ENCODE data around the gene STX10. TPM values are rescaled to one million over a fixed set of nuclear protein-coding genes. Genes with fewer than 3 reads are reported as not detected.
A peak's percentile ranks its signal among the peaks of the same experiment; 100 is the strongest.

STX10 gene
- total RNA-seq, 4 donors from 2014 or later, result 71.9 to 110 (median 82.2) TPM

DNA sequence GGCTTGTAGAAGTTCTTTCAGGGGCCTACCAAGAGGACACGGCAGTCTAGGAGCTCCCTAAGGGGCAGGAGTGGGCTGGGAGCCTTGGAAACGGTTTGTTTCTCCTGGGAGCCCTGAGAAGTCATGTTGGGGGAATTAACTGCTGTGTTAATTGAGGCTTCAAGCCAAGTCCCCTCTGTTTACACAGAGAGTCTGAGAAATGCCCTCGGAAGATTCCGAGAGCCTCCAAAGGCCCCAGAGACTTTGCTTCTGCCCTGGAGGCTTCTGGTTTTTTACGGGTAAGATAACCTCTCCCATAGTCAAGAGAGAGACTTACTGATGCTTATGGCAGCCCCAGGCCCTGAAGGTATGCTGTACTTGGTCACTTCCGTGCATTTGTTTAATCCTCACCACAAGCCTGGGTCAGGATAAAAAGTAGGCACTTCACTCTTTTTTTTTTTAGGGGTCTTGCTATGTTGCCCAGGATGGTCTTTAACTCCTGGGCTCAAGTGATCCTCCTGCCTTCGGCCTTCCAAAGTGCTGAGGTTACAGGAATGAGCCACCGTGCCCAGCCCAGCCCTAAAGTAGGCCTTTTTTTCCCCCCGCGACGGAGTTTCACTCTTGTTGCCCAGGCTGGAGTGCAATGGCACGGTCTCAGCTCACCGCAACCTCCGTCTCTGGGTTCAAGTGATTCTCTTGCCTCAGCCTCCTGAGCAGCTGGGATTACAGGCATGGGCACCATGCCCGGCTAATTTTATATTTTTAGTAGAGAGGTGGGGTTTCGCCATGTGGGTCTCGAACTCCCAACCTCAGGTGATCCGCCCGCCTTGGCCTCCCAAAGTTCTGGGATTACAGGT, 15.2 kb upstream of the STX10 start:
- no peak for DNase-seq (ENCODE audit: low spot score in 2 of 2)
- Histone ChIP-seq H3K36me3 (no peaks in the 10 kb centered on the region), H3K9me3 (no peaks in the 10 kb centered on the region), H3K4me3 (no peak overlapping the region), H3K4me1 (peaks cover 95% of the 10 kb centered on the region), H3K27me3 (no peaks in the 10 kb centered on the region), H3K27ac (peak overlapping the region; percentile 95)
- 79% methylated on average over 19 of the region's 19 CpGs for WGBS
- TF ChIP-seq POLR2A (IDR thresholded peaks at IDR 0.05), result no peak
- no peak for TF ChIP-seq CTCF (IDR thresholded peaks at IDR 0.05)
- no peak for TF ChIP-seq EP300 (IDR thresholded peaks at IDR 0.05)
- no peak for TF ChIP-seq POLR2AphosphoS5 (IDR thresholded peaks at IDR 0.05)

DNA sequence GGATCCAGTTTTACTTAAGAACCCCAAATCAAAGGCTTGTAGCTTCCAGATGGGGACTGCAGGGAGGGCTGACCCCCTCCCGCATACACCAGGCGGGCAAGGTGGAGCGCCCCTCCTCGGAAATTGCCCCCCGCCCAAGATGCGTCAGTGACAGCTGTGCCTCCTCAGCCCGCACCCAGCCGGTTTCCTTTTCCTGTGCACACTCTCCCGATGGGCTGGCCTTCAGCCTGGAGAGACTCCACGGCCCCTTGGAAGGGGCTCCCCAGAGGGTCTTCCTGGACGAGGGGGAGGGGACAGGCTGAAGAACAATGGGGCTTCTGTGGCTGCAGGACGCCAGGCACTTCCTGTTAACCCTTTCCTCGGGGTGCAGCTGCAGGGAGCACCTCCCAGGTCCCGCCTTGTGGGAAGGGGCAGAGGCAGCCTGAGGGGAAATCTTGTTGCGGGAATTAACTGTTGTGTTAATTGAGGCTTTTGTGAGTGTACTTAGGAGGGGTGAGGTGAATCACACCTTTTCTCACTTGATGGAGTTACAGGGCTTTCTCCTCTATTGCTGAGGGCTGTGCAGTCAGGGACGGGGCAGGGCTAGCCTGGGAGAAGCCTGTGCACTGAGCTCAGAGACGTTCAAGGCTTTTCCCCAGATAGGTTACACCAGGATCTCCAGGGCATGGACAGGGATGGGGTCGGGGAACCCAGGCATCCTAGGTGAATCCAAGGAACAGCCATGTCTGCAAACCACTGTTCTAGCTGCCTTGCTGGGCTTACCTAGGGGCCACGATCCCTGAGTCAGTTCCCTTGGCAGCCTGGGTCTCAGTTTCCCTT, 14.4 kb upstream of the STX10 start:
- 6% methylated on average over 9 of the region's 19 CpGs for WGBS

DNA sequence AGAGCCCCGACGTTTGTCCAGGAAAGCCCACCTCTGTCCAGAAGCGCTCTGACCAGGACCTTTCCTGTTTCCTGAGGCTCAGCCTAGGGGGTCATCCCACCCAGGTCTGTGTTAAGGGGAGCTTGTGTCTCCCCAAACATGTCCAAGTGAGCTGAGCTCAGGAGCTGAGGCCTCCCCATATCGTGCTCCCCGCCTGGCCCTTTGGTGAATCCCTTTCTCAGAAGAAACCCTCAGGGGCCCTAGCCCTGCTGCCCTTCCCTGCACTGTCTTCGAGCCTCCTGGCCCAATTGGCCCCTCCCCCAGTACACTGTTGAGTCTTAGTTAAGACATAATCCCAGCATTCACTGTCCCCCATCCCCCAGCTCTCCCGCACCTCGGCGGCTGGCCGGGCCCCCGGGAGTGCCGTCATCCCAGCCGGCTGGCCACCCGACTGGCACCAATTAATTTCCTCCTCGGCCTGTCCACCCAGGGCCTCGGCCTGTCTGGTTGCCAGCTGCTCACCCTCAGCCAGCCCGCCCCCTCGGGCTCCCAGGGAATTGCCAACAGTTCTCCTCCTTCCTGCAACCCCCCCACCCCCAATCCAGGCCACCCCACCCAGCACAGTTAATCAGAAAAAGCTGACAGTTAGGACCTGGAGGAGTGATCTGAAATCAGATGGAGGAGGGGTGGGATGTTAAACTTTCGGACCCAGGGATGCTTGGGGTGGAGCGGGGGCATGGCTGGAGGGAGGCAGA, 13.6 kb upstream of the STX10 start:
- no peaks in the 10 kb centered on the region for H3K36me3 ChIP-seq
- peak overlapping the region; percentile 36 for H3K4me3 ChIP-seq
- TF ChIP-seq CTCF (IDR thresholded peaks at IDR 0.05) (no peak), POLR2AphosphoS5 (IDR thresholded peaks at IDR 0.05) (no peak), EP300 (IDR thresholded peaks at IDR 0.05) (no peak), POLR2A (IDR thresholded peaks at IDR 0.05) (no peak)
- 8% methylated on average over 19 of the region's 20 CpGs for WGBS
- peak overlapping the region; percentile 95 for H3K27ac ChIP-seq
- H3K27me3 ChIP-seq, result no peaks in the 10 kb centered on the region
- peaks cover 79% of the 10 kb centered on the region for H3K4me1 ChIP-seq
- DNase-seq (ENCODE audit: low spot score in 2 of 2), result peak; percentile 89
- no peaks in the 10 kb centered on the region for H3K9me3 ChIP-seq

More for the DNA sequence above, 14.4 kb upstream of the STX10 start:
- Histone ChIP-seq H3K4me1 (peaks cover 87% of the 10 kb centered on the region), H3K27ac (peak overlapping the region; percentile 95), H3K9me3 (no peaks in the 10 kb centered on the region), H3K4me3 (peak overlapping the region; percentile 36), H3K36me3 (no peaks in the 10 kb centered on the region), H3K27me3 (no peaks in the 10 kb centered on the region)
- peak in 2 of 3 donors; percentile 41 to 69 for TF ChIP-seq POLR2AphosphoS5 (IDR thresholded peaks at IDR 0.05)
- TF ChIP-seq EP300 (IDR thresholded peaks at IDR 0.05), result no peak
- no peak for TF ChIP-seq CTCF (IDR thresholded peaks at IDR 0.05)
- TF ChIP-seq POLR2A (IDR thresholded peaks at IDR 0.05), result no peak
- no peak for DNase-seq (ENCODE audit: low spot score in 2 of 2)

- Histone ChIP-seq H3K27me3 (no peaks in the 10 kb centered on the region), H3K4me1 (peaks cover 72% of the 10 kb centered on the region), H3K9me3 (no peaks in the 10 kb centered on the region), H3K36me3 (no peaks in the 10 kb centered on the region), H3K4me3 (peak overlapping the region; percentile 36), H3K27ac (peak overlapping the region; percentile 95)
- WGBS, result 3% methylated on average over 49 of the region's 58 CpGs
- TF ChIP-seq EP300 (IDR thresholded peaks at IDR 0.05) (no peak), POLR2A (IDR thresholded peaks at IDR 0.05) (no peak), CTCF (IDR thresholded peaks at IDR 0.05) (no peak), POLR2AphosphoS5 (IDR thresholded peaks at IDR 0.05) (peak; percentile 65 to 95 (median 90))
- peak; percentile 99 for DNase-seq (ENCODE audit: low spot score in 2 of 2)
Observed at GRCh38 chr19:13162724-13163608, 12.8 kb upstream of the STX10 start.
